ENCODE data around the gene CTU2.

The CTU2 gene

DNA sequence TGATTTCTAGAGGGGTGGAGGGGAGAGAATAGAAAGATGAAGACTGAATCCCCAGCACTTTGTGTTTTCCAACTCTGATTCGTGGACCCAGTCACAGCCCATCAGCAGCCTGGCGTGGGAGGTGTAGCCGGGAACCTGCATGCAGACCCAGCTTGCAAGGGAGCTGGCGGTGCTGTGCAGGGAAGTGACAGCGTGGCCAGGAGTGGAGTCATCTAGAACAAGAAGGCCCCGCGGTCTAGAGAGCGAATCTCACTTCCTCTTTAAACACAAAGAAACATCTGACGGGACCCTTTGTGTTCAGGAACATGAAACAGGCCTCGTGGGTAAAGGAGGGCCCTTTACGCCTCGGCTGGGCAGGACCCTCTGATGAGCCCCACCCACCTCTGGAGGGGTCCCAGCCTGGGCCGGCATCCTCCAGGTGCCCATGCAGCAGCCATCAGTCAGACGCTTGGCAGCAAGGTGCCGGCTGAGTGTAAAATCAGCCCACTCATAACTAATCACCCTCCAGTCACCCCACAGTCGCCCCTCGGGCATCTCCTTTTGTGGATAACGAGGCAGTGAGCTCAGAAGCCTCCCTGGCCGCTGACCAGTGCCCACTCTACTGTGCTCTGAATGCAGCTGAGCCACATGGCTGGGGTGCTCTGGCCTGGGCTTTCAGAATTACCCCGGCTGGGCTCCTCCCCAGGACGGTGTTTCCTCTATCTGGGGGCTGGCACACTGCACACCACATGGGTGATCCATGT lies 24.4 kb upstream of the CTU2 start:
- DNase-seq (ENCODE audit: low spot score) = no peak

DNA sequence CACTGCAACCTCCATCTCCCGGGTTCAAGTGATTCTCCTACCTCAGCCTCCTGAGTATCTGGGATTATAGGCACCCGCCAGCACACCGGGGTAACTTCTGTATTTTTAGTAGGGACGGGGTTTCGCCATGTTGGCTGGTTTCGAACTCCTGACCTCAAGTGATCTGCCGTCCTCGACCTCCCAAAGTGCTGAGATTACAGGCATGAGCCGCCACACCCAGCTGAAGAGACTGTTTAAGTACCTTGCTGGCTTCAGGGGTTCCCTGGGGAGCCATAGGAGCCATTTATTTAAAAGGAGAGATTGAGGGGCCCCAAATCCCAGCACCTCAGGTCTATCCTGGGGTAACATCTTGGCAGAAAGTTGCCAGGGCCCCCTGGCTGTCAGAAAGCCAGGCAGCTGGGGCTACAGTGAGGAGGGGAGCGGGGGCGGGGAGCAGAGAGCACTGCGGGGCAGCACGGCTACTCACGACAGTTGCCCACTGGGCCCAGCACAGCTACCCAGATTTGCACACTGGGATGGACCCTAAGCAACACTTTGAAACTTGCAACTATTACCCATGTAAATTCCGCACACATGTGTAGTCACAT lies 21.6 kb upstream of the CTU2 start:
- DNase-seq (ENCODE audit: low spot score) = no peak

DNA sequence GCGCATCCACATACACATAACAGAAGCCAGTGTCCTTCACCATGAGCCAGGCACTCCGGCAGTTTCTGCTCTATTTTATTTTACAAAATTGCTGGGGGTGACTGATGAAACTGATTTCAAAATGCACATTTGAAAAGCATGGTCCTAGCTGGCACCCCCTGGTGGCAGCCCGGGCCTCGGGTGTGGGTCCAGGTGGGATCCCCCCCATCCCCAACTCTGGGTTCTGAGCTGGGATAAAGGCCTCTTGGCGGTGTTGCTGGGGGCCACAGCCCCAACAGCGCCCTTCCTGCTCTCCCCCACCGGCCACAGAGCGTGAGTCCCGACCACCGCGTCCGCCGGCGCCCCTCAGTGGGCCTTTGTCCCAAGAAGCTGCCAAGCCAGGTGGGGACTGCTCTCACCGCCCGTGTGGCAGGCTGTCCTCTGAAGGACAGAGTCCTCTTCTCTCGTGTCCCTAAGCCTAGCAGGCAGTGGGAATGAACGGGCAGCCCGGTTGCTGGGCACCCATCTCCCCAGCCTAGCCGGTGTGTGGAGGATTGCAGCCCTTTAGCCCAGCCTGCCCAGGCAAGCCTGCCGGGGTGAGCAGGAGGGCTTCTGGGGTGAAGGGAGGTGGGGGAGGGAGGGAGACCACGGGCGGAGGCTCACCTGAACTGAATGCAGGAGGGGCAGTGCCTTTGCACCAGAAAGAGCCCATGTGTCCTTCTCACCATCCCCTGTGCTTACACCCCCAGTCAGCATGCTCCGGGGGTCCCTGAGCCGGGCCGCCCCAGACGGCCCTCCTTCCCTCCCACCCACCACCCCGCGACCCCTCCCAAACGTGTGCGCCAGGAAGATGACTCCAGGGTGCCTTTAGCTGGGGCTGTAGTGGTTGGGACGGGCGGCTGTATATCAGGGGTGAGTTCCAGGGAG lies 20.9 kb upstream of the CTU2 start:
- DNase-seq (ENCODE audit: low spot score) = peak; percentile 85

DNA sequence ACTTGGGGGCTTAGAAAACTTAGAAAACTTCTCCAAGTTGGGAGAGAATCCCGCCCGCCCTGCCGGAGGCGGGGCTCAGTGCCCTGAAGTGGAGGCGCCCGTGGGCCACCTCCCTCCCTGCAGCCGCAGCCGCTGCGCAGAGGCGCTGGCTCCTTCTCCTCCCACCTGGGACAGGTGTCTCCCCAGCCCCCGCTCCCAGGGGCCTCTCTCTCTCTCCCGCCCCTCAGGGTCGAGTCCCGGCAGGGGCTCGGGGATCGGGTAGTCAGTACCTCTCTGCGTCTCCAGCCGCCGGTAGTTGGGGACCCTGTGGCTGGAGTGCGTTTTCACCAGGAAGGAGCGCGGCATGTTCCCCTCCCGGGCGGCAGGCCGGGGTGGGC lies 20.3 kb upstream of the CTU2 start:
- DNase-seq (ENCODE audit: low spot score) = peak; percentile 49

DNA sequence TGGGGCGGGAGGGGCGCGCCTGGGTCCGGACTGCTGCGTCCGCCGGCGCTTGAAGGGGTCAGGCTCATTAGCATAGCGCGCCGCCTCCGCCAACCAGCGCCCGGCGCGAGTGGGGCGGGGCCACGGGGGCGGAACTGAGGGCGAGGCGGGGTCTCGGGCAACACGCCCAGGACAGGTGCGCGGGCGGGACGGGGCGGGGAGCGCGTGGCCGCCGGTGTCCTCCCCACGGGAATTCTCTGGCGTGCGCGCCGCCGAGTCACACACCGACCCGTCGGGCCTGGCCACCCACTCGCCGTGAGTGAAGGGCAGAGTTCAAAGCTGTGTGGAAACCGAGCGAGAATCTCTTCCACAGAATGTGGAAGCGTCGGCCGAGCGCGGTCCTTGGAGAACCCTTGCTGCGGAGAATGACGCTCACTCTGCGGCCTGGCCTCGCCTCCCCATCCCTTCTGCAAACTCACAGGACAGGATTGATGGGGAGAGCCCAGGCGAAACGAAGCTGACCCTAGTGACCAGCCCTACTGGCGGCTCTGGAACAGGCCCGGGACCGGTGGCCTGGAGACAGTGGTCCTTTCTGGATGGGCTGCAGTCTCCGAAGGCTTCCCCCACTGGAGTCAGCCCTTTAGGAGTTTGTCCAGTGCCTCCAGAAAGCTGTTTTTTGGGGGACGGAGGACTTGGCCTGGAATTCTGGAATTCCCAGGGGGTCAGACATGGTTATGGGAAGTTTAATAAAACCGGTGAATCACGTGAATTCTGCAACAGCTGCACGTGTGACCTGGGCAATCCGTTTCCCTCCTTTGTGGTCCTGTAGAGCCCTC lies 19.7 kb upstream of the CTU2 start, which contains the start of gene SNAI3:
Gene SNAI3 (minus strand): TSS at position 69 of the 815 bp plus-strand sequence. CDS start 101 bp downstream, outside the sequence.
- peak; percentile 81 for DNase-seq (ENCODE audit: low spot score)

DNA sequence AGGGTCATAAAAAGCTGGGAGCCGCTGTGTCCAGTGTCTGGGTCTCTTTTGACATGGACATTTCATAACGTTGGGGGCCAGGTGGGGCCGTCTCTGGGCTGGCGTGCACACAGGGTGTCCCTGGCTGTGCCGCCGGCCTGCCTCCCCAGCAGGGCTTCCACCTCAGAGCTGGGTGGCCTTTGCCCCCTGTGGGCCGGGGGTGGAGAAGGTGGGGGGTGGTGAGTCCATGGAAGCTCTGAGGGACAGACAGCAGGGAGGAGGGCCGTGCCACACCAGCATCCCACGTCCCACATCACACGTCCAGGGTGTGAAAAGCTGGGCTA lies 19.1 kb upstream of the CTU2 start:
- DNase-seq (ENCODE audit: low spot score) = no peak

DNA sequence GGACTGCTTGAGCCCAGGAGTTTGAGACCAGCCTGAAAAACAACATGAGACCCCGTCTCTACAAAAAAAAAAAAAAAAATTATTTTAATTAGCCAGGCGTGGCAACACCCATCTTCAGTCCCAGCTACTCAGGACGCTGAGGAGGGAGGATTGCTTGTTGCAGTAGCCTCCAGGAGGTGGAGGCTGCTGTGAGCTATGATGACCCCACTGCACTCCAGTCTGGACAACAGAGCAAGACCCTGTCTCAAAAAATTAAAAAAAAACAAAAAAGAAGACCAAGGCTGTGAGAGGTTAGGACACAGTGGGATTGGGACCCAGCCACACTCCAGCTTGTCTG lies 18.7 kb upstream of the CTU2 start:
- DNase-seq (ENCODE audit: low spot score) = no peak

DNA sequence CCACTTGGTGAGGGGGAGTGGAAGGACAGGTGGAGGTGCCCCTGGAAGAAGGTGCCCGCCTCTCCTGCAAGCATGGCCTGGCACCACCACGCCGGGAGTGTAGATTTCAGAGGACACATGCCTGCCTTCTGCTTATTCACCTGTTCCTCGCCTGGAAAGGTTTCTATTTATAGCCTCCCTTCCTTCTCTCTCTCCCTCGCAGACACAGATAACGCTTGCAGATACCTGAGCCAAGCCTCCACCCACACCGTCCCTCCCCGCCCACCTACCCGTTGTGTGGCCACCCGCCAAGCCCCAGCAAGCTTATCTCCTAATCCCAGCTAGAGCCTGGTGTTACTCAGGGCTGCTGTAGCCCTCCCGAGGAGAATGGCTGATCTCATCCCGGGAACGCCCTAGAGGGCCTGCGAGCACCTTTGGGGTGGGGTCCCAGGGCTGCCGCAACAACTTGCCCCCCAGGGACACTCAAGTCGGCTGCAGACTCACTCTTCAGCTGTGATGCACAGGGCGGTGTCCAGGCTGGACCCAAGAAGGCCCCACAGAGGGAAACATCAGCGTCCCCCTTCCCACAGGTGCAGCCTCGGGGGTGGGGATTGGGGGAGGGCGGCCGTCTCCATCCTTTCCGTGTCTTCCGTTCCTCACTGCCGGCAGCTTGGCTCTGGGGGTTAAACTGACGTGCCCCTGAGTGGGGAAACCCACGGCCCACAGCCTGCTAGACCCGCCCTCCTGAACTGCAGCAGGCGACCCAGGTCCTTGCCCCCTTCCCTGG lies 18.1 kb upstream of the CTU2 start:
- DNase-seq (ENCODE audit: low spot score) = no peak

DNA sequence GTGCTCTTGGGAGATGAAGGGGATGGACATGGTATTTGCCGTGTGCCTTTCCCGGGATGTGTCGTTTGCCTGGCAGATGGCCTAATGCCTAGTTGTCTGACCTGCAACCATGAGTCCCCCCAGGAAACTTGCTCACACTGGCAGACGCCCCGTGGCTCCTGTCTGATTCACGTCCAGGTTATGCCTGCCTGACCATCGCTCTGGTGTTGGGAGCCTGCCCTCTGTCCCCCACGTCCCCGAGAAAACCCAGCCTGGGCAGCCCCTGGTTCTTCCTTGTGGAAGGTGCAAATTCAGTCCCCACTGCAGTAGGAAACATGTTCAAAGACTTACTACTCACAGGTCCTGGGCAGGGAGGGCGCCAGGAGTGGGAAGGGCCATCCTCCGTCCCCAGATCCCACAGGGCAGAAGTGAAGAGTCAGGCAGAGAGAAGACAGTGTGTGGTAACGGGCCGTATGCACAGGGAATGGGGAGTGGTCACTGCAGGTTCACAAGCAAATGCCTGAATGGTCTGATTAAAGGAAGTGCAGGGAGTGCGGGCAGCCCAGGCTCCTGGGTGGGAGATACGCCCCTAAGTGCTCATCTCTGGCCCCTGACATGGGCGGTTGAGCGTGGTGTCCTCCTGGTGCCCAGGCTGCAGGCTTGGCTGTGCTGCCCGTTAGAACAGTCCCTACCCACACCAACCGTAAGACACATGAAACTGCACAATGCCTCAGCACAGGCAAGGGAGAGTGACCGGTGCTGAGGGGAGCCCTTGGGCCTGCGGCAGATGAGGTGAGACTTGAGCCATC lies 15.8 kb upstream of the CTU2 start:
- DNase-seq (ENCODE audit: low spot score) = no peak

DNA sequence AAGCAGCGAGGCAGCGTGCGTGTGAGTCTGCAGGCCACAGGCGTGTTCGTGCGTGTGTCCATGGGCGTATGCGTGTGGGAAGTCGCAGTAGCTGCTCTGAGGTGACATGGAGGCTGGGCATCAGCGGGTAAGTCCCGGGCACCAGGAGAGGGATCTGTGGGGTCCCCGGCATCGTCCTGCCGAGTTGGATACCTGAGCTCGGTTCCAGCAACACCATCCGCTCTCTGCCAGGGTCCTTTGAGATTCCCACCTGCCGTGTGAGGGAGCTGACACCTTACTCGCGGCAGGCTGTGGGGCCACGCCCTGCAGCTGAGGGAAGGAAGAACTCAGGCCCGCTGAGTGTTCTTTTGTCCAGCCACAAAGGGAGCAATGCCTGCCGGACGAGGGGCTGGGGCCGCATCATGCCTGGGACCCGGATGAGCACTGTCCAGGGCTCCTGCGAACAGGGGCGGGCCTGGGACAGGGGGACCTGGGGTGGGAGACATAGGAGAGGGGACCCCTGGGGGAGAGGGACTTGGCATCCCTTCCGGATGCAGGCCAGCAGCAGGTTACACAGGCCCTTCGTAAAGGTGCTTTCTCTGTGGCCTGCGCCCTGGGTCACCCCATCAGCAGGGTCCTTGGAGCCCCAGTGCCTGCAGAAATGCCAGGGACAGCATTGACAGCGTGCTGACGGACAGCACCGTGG lies 15.0 kb upstream of the CTU2 start:
- DNase-seq (ENCODE audit: low spot score) = no peak

DNA sequence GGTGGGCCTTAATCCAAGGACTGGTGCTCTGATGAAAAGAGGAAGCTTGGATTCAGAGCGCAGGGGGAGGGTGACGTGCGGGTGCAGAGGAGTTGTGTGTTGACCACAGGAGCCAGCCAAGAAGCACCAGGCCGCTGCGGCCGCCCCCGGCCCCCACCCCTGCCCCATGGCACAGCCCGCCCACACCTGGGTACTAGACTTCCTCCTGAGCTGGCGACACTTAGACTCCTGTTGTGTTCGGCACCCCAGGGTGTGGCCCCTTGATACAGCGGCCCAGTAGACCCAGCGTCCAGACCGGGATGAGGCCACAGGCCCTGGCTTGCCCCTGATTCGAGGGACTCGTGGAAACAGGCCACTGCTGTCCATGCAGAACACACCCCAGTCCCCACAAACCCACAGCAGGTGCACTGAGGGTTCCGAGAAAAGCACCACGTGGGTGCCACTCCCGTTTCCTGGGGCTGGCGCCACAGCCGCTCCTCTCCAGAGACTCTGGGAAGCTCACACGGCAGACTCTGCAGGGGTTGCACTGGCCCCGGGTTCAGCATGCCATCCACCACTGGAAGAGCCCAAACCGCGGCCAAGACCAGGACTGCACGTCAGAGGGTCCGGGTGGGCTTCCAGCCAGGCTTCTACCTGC lies 14.3 kb upstream of the CTU2 start:
- no peak for DNase-seq (ENCODE audit: low spot score)

DNA sequence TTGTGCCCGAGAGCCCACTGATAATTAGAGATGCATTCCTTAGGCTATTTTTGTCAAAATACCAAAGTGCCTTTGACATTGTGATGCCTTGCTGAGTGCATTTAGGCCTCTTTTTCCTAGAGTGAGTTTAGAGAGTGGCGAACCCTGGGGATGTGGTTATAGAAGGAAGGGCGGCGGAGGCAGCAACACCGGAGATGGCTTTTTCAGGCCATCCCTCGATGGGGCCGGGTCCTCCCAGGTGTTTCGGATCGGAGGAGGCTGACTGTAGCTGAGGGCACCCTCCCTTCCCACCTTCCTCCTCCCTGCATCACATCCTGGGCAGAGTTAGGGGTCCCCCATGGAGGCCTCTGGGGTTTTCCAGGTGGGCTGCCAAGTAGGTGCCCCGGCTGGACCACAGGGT lies 13.4 kb upstream of the CTU2 start:
- DNase-seq (ENCODE audit: low spot score) = no peak

DNA sequence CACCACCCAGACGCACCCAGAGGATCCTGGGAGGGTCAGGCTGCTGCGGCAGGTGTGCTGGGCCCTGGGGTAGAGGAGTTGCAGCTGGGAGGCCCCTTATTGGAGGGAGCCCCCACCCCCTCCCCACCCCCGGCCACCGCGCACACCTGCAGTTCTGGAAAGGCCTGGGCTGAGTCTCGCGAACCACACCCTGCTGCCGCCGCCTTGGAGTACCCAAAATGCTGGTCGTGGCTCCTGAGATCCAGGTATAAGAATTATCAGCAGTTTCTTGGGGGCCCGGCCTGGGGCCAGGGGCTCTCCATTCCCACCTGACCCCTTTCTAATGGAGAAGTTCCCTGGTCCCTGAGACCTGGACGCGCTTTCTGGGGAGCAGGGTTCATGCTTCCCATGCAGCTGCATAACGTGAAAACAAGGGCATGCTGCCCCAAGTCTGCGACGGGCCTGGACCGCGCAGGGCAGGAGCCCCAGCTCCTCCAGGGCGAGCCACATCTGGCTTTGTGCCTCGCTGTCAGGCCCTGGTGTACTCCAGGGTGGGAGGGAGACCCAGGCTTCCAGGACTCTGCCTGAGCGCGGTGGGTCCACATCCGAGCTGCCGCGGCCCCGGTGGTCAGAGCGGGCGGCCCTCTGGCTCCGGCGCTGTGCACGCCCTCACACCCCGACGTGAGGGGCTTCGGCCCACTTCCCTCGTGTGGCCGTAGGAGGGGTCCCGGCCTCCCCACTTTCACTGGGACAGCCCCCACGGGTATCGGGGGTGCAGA lies 12.7 kb upstream of the CTU2 start:
- DNase-seq (ENCODE audit: low spot score) = no peak

DNA sequence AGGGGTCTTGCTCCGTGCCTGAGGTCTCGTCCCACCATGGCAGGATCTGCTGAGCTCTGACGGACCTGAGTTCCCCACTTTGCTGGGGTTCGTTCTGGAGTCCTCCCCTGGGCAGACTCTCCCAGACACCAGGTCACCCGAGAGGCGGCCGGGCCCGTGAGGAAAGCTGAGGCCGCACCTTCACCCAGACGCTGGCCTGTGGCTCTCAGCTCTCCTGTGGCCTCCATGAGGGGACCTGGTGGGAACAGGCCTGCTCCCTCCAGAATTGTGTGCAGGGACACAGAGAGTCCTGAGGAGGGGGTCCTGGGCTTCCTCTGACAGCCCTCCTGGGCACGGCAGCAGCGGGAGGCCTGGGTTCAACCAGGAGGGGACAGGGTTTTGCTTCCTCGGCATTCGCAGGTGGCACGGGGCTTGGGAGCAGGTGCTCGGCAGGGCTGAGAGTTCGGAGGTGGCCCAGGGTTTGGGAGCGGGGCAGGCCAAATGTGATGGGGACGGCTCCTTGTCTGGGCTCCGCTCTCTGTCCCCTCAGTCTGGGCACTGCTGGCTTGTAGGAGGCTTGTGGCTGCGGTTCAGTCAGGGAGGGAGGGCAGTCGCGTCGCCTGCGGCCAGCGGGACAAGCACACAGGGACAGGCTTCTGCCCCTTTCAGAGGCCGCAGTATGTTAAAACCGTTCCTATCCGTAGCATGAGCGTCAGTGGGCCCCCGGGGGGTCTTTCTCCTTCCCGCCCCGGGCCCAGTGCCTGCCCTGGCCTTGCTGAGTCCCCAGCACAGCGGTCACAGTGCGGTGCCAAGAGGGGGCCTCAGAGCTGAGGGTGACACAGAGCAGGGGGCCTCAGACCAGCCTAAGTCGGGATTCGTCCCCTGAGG lies 11.8 kb upstream of the CTU2 start:
- DNase-seq (ENCODE audit: low spot score) = no peak

DNA sequence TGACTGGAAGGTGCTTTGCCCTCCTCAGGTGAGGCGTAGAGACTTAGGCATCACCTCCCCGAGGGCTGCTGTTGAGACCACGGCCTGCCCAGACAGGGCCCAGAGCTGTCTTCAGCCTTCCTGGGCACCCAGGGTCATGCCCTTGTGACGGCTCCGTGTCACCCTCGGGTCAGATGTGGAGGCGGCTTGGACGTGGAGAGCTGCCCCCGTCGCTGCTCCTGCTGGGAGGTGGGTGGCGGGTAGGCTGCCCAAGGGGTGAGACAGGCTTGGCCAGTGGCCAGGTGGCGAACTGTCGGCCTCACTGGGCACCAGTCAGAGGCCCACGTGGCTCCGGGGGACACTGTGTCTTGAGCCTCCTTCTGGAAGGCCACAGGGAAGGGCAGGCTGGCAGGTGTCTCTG lies 11.1 kb upstream of the CTU2 start:
- no peak for DNase-seq (ENCODE audit: low spot score)

DNA sequence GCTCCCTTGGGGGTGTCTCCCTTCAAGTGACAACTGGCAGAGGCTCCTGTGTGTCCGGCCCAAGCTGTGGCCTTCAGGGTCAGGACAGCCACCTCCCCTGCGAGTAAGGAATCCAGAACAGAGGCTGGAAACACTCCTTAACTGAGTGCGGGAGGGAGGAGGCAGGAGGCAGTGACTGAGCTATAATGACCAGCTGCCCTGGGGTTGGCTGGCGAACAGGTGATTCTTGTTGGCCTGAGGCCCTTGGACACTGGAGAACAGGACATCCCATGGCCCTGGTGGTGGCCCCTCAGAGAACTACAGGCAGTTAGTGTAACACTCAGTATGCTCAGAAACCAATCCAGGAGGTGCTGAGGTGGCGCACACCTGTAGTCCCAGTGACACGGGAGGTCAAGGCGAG lies 10.6 kb upstream of the CTU2 start:
- DNase-seq (ENCODE audit: low spot score) = no peak

DNA sequence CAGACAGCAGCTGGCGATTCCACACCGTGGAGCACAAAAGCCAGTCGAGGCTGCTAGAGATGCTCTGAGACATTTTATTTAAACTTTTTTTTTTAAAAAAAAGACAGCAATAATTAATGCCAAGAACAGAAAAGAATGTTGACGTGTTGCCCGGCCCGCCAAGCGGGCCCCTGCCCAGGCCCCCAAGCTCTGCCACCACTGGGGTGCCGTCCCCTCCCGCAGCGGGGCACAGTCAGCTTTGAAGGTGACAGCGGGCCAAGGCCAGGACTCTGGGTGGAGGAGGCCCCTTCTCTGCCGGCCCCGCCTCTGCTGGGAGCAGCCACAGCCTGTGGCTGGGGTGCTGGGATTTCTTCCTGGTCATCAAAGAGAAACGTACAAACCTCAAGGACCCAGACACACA lies 9.9 kb upstream of the CTU2 start:
- DNase-seq (ENCODE audit: low spot score) = no peak
